Omental fat pad (tissue), 4 donors: Measurements from ENCODE around the gene SMOC2. TPM values are rescaled to one million over a fixed set of nuclear protein-coding genes. Genes with fewer than 3 reads are reported as not detected.

ENCODE experiments used
- ATAC-seq: fragments of 150-250 bp; one replicate; pipeline ENCODE4 v1.9.1; 2016; ENCODE audit warnings: mild to moderate bottlenecking, moderate library complexity; ENCODE audit not compliant: low FRiP score
- DNase-seq: peaks from one replicate; pipeline ENCODE4 v3.0.0-alpha.2; 2019; ENCODE audit warnings: low spot score
- total RNA-seq, 4 donors: library from RNA; depleted of rRNA; stranded (reverse); fragments of >200 nt; gene quantifications; one replicate each; pipeline ENCODE4 v1.1.0, GENCODE V29; 2016
- TF ChIP-seq, protein P1 (sequence below), 3 donors: fragments of 450-650 bp; IDR thresholded peaks; one replicate each; pipeline ENCODE4 v1.5.1; 2016 to 2017; ENCODE audit warnings: antibody characterized with exemption in 3 of 3, mild to moderate bottlenecking in 3 of 3, moderate library complexity in 2 of 3

The SMOC2 gene
- total RNA-seq, 4 donors from 2014 or later = 53.1 to 164 (median 102) TPM

DNA sequence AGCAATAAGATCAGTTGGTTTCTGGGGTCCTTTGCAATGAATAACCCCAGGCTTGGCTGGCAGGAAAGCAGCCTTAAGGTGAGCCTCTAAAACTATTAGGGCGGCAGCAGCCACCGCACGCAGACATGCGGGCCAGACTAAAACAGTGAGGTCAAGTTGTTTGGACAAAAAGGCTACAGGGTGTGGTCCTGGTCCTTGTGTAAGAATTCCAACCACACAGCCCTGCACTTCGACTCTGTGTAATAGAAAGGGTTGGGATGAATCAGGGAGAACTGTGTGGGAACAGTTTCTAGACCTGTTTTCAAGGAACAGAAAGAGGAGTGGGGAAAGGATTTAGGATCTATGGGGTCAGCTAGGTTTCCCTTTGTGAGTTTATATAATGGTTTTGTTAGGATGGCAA is 237.6 kb downstream of the SMOC2 start:
- TF ChIP-seq, protein P1, sequence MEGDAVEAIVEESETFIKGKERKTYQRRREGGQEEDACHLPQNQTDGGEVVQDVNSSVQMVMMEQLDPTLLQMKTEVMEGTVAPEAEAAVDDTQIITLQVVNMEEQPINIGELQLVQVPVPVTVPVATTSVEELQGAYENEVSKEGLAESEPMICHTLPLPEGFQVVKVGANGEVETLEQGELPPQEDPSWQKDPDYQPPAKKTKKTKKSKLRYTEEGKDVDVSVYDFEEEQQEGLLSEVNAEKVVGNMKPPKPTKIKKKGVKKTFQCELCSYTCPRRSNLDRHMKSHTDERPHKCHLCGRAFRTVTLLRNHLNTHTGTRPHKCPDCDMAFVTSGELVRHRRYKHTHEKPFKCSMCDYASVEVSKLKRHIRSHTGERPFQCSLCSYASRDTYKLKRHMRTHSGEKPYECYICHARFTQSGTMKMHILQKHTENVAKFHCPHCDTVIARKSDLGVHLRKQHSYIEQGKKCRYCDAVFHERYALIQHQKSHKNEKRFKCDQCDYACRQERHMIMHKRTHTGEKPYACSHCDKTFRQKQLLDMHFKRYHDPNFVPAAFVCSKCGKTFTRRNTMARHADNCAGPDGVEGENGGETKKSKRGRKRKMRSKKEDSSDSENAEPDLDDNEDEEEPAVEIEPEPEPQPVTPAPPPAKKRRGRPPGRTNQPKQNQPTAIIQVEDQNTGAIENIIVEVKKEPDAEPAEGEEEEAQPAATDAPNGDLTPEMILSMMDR (IDR thresholded peaks at IDR 0.05) = no peak
- ATAC-seq (no peak), DNase-seq (no peak)

DNA sequence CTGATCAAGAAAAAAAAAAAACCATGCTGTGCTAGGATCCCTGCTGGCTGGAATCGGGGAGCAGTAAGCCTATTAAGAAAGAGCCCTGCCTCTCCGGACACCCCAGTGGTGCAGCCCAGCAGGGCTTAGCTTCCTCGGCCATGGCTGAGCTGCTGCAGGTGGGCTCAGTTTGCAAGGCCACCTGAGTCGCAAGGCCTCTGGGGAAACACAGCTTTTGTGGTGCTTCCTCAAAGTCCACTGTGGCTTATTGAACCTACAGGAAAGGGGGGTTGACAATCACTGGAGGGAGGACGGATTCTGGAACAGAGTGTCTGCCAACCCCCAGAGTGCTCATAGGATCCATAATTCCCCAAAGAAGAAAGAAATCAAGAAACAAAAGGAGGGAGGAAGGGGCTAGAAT is 240.8 kb downstream of the SMOC2 start:
- DNase-seq (no peak), ATAC-seq (no peak)
- TF ChIP-seq, protein P1 (IDR thresholded peaks at IDR 0.05) = no peak

DNA sequence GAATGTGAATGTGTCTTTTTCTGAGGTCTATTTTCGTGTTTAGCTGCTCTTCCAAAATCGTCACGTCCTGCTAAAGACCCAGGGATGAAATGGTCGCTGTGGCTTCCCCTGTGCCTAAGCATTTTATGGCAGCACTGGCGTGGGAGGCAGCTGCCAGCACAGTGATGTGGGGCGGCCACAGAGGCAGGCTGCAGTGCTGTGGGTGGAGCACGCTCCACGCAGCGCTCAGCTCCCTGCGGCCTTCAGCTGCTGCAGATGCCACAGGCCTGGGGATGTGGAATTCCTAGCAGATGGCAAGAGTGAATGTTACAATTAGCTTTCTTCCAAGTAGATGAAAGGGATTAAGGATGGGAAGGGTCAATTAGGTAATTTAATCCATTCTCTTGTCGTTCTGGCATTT is 242.6 kb downstream of the SMOC2 start:
- ATAC-seq (no peak), DNase-seq (no peak)
- TF ChIP-seq, protein P1 (IDR thresholded peaks at IDR 0.05) = no peak

DNA sequence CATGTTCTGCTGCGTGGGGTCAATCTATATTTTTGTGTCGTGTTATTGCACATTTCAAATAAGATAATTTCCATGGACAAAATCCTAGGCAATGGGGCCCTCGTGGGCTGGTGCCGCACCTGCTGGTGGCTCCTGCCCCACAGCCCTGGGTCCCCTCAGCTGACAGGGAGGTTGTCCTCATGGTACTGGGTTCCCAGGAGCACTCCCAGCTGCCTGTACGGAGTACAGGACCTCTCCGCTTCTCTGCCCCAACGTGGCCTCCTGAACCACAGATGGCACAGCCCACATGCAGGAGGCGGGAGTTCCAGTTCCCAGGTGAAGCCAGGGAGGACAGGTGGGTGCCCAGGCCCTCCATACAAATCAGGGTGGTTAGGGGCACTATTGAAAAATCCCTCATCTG is 243.5 kb downstream of the SMOC2 start:
- TF ChIP-seq, protein P1 (IDR thresholded peaks at IDR 0.05) = no peak
- ATAC-seq (no peak), DNase-seq (no peak)

DNA sequence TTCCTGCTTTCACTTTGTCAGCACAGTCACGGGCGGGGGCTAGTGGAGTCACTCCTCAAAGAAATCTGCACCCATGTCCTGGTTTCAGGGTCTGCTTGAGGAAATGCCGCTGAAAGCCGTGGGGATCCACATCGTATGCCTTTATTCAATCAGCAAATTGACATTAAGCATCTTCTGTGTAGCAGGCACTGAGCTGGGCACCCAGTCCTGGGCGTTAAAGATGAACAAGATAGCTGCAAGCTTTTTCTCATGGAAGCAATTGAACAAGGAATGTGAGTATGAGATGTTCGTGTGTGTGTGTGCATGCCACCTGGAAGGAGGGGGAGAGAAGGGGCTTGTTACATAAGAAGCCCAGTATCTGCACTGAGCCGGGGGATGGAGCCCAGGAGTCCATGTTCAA is 243.9 kb downstream of the SMOC2 start:
- DNase-seq = no peak
- no peak for ATAC-seq
- TF ChIP-seq, protein P1 (IDR thresholded peaks at IDR 0.05) = no peak

DNA sequence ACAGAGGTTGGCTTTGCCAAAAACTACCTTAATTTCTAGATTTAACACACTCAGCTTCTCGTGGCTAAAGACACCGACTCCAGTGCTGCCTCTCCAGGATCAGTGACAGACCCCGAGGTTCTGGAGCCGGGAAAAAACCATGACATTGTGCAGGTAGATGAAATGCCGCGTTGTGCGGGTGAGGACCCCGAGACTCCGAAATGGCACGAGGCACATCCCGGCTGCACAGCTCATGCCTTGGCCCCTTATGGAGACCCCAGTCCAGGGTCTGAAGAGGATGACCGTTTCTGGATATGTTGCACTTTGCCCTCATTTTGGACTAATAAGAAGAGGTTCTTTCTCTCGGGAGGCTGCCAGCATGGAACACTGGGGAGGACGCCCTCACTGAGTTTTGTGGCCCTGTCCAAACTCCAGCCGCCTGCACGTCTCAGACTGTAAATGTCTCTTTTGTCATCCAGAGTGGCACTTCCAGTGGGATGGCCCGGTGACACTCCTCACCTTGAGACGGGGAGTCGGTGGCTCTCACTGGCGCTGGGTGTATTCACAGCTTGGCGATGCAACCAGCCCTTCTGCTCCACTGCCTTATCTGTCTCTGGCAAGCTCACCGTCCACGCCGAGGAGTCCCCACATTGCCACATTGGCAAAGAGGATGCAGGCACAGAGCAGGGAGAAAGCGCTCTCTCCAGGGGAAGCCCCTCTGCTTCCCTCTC is 245.2 kb downstream of the SMOC2 start:
- DNase-seq (no peak), ATAC-seq (no peak)
- TF ChIP-seq, protein P1 (IDR thresholded peaks at IDR 0.05) = no peak
